Activated T-helper 1 cell treated with anti-CD3 and anti-CD28 coated beads, Interleukin-12 subunit alpha, Interleukin-12 subunit beta, Interleukin-2, Interleukin-4 antibody, amounts not matched to agents 30 ng/mL and 10 ng/mL and 1 ng/mL, durations not matched to agents 14 hours and 24 hours and 36 hours (primary cell): ENCODE data around the gene ZNF48. TPM values are rescaled to one million over a fixed set of nuclear protein-coding genes. Genes with fewer than 3 reads are reported as not detected.

Experiments used
- DNase-seq: peaks from one replicate; pipeline ENCODE4 v3.0.0; 2021; ENCODE audit warnings: low spot score
- H3K27ac Mint-ChIP-seq: one replicate; pipeline ENCODE4 v1.8.0; 2021; ENCODE audit warnings: mild to moderate bottlenecking, mixed read lengths
- H3K27me3 Mint-ChIP-seq: one replicate; pipeline ENCODE4 v1.8.0; 2022; ENCODE audit warnings: mild to moderate bottlenecking, moderate library complexity, mixed read lengths; ENCODE audit not compliant: insufficient read depth
- H3K36me3 Mint-ChIP-seq: one replicate; pipeline ENCODE4 v1.8.0; 2021; ENCODE audit warnings: low read depth, mixed read lengths
- H3K4me1 Mint-ChIP-seq: one replicate; pipeline ENCODE4 v1.8.0; 2021; ENCODE audit warnings: low read depth, mixed read lengths
- H3K4me3 Mint-ChIP-seq: one replicate; pipeline ENCODE4 v1.8.0; 2021; ENCODE audit warnings: mild to moderate bottlenecking, moderate library complexity, mixed read lengths
- H3K9me3 Mint-ChIP-seq: one replicate; pipeline ENCODE4 v1.8.0; 2021; ENCODE audit warnings: mixed read lengths
- intact Hi-C: fragments of 100-400 bp; cut with micrococcal nuclease; formaldehyde crosslinking; loops from one replicate; pipeline ENCODE4 v1.15.1; 2024
- total RNA-seq: library from RNA; stranded (reverse); gene quantifications from 2 replicates; pipeline ENCODE4 v1.2.3, GENCODE V29; 2022

The ZNF48 gene
- total RNA-seq, 1 donor from 2014 or later = 20.2 TPM

DNA sequence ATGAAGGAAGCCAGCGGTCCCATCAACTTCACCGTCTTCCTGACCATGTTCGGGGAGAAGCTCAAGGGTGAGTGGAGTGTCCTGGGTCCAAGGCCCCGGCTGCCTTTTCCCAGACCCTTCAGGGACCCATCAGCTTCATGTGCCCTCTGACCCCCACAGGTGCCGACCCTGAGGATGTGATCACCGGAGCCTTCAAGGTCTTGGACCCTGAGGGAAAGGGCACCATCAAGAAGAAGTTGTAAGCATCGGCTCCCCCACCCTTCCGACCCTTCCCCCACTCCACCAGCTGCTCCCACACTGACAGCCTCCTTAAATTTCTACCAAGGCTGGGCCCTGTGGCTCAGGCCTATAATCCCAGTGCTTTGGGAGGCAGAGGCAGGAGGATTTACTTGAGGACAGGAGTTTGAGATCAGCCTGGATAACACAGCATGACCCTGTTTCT lies 18.7 kb upstream of the ZNF48 start:
- no peaks in the 10 kb centered on the region for H3K9me3 Mint-ChIP-seq
- peaks cover 47% of the 10 kb centered on the region for H3K4me1 Mint-ChIP-seq
- H3K27me3 Mint-ChIP-seq = peaks cover 2% of the 10 kb centered on the region
- peaks cover 21% of the 10 kb centered on the region for H3K36me3 Mint-ChIP-seq
- intact Hi-C loops = loop anchor here (5.0 to 10.0 kb wide), 2 partner anchors 382 to 569 kb away; partner anchors contain the start of genes HIRIP3, INO80E and MAZ
- H3K4me3 Mint-ChIP-seq = peak overlapping the region; percentile 97
- DNase-seq = no peak
- no peak overlapping the region for H3K27ac Mint-ChIP-seq

DNA sequence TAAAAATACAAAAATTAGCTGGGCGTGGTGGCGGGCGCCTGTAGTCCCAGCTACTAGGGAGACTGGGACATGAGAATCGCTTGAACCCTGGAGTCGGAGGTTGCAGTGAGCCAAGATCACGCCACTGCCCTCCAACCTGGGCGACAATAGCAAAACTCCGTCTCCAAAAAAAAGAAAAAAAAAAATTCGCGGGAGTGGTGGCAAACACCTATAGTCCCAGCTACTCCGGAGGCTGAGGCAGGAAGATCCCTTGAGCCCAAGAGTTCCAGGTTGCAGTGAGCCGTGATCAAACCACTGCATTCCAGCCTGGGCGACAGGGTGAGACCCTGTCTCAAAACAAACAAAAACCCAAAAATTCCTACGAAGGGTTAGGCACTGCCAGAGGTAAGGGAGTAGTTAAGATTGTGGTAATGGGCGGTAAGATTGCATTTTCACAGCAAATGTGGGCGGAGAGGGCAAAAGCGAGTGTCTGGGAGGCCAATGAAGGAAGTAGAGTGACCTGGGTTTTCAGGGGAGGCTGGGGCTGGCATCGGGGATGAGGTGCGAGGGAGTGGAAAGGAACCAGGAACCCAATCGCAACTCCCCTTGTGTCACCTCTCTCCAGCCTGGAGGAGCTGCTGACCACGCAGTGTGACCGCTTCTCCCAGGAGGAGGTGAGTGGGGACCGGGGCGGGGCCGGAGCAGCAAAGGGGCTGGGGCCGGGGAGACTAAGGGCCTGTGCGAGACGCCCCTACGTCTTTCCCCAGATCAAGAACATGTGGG lies 18.0 kb upstream of the ZNF48 start:
- peaks cover 2% of the 10 kb centered on the region for H3K27me3 Mint-ChIP-seq
- no peaks in the 10 kb centered on the region for H3K9me3 Mint-ChIP-seq
- peak overlapping the region; percentile 100 for H3K27ac Mint-ChIP-seq
- peaks cover 44% of the 10 kb centered on the region for H3K4me1 Mint-ChIP-seq
- peak overlapping the region; percentile 97 for H3K4me3 Mint-ChIP-seq
- H3K36me3 Mint-ChIP-seq = peaks cover 22% of the 10 kb centered on the region
- intact Hi-C loops = loop anchor here (5.0 to 10.0 kb wide), 2 partner anchors 382 to 570 kb away; partner anchors contain the start of genes HIRIP3, INO80E and MAZ
- DNase-seq = no peak

DNA sequence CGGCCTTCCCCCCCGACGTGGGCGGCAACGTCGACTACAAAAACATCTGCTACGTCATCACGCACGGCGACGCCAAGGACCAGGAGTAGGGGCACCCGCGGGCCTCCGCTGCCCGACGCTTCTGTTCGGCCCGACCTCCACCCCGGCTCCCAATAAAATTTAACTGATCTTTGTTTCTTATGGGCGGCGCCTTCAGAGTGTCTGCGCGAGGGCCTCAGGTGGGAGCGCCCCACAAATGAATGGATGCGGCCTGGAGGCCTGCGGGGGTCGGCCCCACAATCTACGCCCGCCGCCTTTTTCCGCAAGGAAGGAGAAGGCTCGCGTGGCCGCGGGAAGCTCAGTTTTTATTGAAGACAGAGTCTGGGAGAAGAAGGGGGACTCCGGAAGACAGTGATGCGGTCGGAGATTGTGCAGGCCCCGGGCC lies 17.4 kb upstream of the ZNF48 start:
- peak; percentile 84 for DNase-seq
- Mint-ChIP-seq H3K4me3 (peak overlapping the region; percentile 97), H3K27ac (peak overlapping the region; percentile 100), H3K27me3 (peaks cover 2% of the 10 kb centered on the region), H3K4me1 (peaks cover 49% of the 10 kb centered on the region), H3K36me3 (peaks cover 25% of the 10 kb centered on the region), H3K9me3 (no peaks in the 10 kb centered on the region)
- intact Hi-C loops = loop anchor here (1.0 to 10.0 kb wide), 11 partner anchors 8 to 571 kb away; partner anchors contain the start of genes ALDOA, CD2BP2, FBRS and HIRIP3

DNA sequence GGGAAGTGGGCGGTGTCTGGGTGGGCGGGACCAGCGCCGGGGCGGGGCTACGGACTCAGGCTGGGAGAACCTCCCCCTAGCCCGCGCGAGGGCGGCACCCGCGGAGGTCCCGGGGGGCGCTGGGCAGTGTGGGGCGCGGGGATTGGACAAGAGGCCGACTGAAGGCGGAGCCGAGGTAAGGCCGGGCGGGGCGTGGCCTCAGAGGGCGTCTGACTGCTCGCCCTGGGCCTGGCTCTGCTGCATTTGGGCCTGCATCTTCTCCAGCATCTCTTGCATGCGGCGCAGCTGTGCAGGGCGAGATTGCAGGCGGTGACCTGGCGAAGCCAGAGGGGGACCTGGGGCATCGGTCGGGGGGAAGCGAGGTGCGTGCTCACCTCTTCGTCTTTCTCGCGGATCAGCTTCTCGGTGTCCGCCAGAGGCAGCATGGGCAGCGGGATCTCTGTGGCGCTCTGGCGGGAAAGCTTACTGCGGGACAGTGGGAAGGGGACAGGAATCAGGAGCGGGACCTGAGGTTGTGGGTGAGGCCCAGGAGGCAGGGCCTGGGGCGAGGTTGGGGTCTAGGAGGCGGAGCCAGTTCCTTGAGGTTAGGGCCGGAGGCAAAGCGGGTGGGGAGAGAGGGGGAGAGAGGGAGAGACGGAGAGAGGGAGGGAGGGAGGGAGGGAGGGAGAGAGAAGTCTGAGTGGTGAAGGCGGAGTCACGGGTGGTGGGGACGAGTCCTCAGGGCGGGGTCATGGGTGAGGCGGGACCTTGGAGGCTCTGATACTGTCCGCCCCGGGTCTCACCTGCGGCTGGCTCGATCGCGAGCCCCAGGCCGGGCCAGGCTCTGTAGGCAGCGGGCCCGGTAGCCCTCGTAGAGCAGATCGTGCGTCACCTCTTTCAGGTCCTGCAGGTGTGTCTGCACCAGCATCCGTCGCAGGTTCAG lies 16.7 kb upstream of the ZNF48 start:
- H3K4me3 Mint-ChIP-seq = peak overlapping the region; percentile 97
- peaks cover 2% of the 10 kb centered on the region for H3K27me3 Mint-ChIP-seq
- peaks cover 55% of the 10 kb centered on the region for H3K4me1 Mint-ChIP-seq
- peak overlapping the region; percentile 100 for H3K27ac Mint-ChIP-seq
- peak; percentile 98 for DNase-seq
- intact Hi-C loops = loop anchor here (1.0 to 10.0 kb wide), 11 partner anchors 8 to 571 kb away; partner anchors contain the start of genes ALDOA, CD2BP2, FBRS and HIRIP3
- H3K9me3 Mint-ChIP-seq = no peaks in the 10 kb centered on the region
- H3K36me3 Mint-ChIP-seq = peaks cover 25% of the 10 kb centered on the region

DNA sequence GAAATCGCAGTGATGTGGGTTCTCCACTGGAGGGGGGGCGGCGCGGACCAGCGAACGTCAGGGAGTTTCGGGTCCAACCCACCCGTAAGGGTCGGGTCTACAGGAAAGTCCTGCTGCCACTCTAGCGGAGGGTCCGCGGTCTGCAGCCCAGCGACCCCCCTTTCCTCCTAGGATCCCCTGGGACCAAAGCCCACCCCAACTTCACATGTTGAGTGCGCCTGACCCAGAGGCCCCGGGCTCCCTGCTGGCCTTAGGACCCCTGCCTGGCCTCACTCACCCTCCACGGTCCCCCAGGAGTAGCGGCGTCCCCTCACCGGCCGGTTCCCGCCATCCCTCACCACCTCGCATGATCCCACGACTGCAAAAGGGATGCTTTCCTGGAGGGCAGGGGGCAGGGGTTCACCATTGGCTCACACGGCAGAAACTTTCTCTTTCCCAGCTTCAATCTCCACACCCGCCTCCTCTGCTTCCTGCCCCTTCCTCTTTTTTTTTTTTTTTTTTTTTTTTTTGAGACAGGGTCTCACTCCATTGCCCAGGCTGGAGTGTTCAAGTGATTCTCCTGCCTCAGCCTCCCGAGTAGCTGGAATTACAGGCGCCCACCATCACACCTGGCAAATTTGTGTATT lies 15.9 kb upstream of the ZNF48 start:
- Mint-ChIP-seq H3K36me3 (peaks cover 25% of the 10 kb centered on the region), H3K4me3 (peak overlapping the region; percentile 97), H3K9me3 (no peaks in the 10 kb centered on the region), H3K27me3 (peaks cover 2% of the 10 kb centered on the region), H3K4me1 (peaks cover 59% of the 10 kb centered on the region), H3K27ac (peak overlapping the region; percentile 100)
- intact Hi-C loops = loop anchor here (2.0 to 10.0 kb wide), 4 partner anchors 44 to 572 kb away; partner anchors contain the start of genes ALDOA, HIRIP3, INO80E and MAZ
- no peak for DNase-seq

DNA sequence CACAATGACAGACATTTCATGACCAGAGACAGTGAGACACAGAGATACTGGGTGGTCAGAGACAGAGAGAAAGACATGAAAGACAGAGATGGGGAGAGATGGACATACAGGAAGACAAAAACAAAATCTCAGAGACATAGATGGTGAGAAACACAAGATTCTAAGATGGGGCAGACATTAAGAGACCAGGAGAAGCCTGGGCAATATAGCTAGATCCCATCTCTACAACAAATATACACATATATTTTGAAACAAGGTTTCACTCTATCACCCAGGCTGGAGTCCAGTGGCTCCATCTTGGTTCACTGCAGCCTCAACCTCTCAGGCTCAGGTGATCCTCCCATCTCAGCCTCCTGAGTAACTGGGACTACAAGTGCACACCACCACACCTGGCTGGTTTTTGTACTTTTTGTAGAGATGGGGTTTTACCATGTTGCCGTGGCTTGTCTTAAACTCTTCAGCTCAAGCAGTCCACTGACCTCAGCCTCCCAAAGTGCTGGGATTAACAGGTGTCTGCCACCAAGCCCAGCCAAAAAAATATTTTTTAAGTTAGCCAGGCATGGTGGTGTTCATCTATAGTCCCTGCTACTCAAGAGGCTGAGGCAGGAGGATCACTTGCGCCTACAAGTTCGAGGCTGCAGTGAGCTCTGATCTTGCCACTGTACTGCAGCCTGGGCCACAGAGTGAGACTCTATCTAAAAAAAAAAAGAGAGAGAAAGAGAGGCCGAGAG lies 15.0 kb upstream of the ZNF48 start:
- H3K27me3 Mint-ChIP-seq = peaks cover 2% of the 10 kb centered on the region
- DNase-seq = no peak
- H3K4me3 Mint-ChIP-seq = peak overlapping the region; percentile 97
- peaks cover 59% of the 10 kb centered on the region for H3K4me1 Mint-ChIP-seq
- intact Hi-C loops = no loop called here
- H3K27ac Mint-ChIP-seq = peak overlapping the region; percentile 100
- H3K9me3 Mint-ChIP-seq = no peaks in the 10 kb centered on the region
- H3K36me3 Mint-ChIP-seq = peaks cover 25% of the 10 kb centered on the region

DNA sequence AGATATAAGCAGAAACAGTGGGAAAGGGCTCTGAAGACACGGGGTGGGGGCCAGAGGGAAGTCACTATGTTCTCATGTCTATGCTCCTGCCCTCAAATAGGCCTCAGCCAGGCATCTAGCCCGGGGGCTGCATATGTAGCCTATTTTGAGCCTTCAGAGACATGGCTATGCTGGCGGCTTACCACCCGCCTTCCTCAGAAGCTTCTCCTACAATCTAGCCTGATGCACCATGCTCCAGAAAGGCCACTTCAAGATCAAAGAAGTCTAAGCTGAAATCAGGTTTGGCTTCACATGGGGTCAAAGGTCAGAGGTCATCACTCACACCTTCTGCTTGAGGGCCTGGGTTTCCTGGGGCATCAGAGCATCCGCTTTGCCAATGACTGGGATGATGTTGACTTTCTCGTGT lies 14.4 kb upstream of the ZNF48 start:
- peak overlapping the region; percentile 89 for H3K27ac Mint-ChIP-seq
- peaks cover 2% of the 10 kb centered on the region for H3K27me3 Mint-ChIP-seq
- H3K4me1 Mint-ChIP-seq = peaks cover 63% of the 10 kb centered on the region
- peak overlapping the region; percentile 97 for H3K4me3 Mint-ChIP-seq
- intact Hi-C loops = no loop called here
- no peak for DNase-seq
- peaks cover 27% of the 10 kb centered on the region for H3K36me3 Mint-ChIP-seq
- H3K9me3 Mint-ChIP-seq = no peaks in the 10 kb centered on the region

DNA sequence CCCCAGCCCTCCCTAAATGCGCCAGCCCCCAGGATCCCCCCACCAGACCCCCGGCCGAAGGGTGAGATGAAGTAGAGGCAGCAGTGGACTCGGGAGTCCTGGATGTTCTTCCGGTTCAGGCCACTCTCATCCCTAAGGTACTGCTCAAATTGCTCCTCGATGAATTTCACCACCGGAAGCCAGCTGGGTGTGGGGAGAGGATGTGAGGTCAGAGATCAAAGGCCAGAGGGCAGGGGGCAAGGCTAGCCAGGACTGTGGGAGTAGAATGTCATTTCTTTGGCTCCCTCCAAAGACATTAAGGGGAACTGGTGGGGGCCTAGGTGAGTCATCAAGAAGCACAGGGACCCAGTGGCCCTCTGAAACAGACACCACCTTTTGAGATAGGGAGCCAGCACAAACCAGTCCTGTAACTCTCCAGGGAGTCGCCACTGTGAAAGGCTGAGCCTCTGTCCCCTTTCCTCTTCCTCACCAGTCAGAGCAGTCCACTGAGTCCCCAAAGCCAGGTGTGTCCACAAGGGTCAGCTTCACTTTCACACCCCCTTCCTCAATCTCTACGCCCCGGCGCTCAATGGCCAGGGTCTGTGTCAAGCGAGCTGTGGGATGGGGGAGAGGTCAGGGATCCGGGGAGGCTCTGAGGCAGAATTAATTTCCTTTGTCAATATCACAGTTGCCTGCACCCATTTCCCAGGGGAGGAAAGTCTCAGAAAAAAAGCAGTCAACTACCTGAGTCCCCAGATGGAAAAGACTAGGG lies 13.8 kb upstream of the ZNF48 start:
- intact Hi-C loops = loop anchor here (1.0 kb wide), 2 partner anchors 11 to 14 kb away; partner anchors contain the start of genes TBC1D10B and ZNF48
- no peak for DNase-seq
- Mint-ChIP-seq H3K4me1 (peaks cover 63% of the 10 kb centered on the region), H3K27ac (peak overlapping the region; percentile 89), H3K4me3 (peak overlapping the region; percentile 97), H3K27me3 (peaks cover 2% of the 10 kb centered on the region), H3K36me3 (peaks cover 27% of the 10 kb centered on the region), H3K9me3 (no peaks in the 10 kb centered on the region)

DNA sequence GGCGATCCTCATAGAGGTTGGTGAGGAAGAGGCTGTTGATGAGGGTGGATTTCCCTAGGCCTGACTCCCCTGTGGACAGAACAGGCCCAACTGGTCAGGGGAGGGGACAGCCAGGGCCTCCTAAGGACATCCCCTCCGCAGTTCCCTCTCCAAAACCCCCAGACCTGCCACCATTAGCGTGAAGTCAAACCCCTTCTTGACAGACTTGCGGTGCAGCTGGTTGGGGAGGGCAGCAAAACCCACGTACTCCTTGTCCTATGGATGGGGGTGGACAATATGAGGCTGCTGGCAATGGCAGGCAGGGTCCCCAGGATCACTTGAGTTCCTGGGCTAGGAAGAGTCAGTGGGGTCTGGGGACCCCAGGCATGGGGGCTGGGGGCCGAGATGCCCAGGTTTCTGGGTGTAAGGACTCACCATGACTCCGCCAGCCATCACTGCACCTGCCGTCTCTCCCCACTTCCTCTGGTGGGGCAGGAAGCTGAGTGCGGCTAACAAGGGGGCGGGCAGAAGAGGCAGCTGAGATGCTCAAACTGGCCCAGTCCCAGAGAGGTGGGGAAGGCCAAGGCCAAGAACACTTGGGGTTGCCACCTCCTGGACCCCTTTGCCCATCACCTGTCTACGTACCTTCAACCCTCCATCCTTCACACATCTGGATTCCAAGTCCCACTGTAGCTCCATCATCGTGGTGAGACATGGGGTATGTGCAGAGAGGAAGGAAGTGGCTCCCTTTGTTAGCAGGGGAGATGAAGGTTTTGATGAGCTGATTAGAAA lies 12.9 kb upstream of the ZNF48 start, which contains the start of gene SEPTIN1:
TSS of gene SEPTIN1 (minus strand) at position 451 of the 771 bp plus-strand sequence. CDS start at position 432, 19 bp downstream.
- H3K36me3 Mint-ChIP-seq = peaks cover 27% of the 10 kb centered on the region
- intact Hi-C loops = loop anchor here (1.0 kb wide), 2 partner anchors 12 to 13 kb away; partner anchors contain the start of genes TBC1D10B and ZNF48
- H3K27me3 Mint-ChIP-seq = no peaks in the 10 kb centered on the region
- H3K27ac Mint-ChIP-seq = peak within 1 kb of the TSS; percentile 89
- DNase-seq = peak; percentile 78
- H3K9me3 Mint-ChIP-seq = no peaks in the 10 kb centered on the region
- peak within 1 kb of the TSS; percentile 97 for H3K4me3 Mint-ChIP-seq
- H3K4me1 Mint-ChIP-seq = peaks cover 57% of the 10 kb centered on the region

DNA sequence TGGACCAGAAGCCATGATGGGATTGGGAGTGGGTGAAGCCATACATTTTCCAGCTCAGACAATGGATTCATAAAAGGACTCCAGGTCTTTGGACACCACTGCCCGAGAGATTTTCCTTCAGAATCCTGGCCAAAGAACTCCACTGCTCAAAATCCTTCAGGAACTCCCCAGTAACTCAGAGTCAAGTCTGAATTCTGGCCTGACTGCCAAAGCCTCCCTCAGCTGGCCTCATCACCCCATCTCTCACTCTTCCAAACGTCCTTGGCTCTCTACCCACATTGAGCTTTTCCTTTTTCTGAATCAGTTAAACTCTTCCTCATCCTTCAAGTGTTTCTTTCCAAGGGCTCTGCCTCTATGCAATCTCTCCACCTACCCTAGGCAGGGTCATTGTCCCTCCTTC lies 11.7 kb upstream of the ZNF48 start:
- Mint-ChIP-seq H3K27me3 (no peaks in the 10 kb centered on the region), H3K4me1 (peaks cover 45% of the 10 kb centered on the region), H3K36me3 (peaks cover 24% of the 10 kb centered on the region), H3K9me3 (no peaks in the 10 kb centered on the region), H3K27ac (peak overlapping the region; percentile 89), H3K4me3 (peak overlapping the region; percentile 97)
- intact Hi-C loops = no loop called here
- DNase-seq = no peak
